HCT116 (cell line): ENCODE data around the gene PPM1E.

Experiments
- CTCF ChIP-seq, 3 experiments: fragments of 200-600 bp in 1 of 3; sonication (generic) in 1 of 3; IDR thresholded peaks in 2 of 3; conservative IDR thresholded peaks in 1 of 3; 2 replicates each; pipeline ENCODE4 v1.5.1; 2012 to 2017; ENCODE audit warnings: low read depth in 2 of 3, low read length in 2 of 3, antibody characterized with exemption in 1 of 3, borderline replicate concordance in 1 of 3, control low read depth in 1 of 3, mild to moderate bottlenecking in 1 of 3, mixed read lengths in 1 of 3, mixed run types in 1 of 3, moderate library complexity in 1 of 3; ENCODE audit not compliant: insufficient read depth in 1 of 3
- EZH2 ChIP-seq: fragments of 200-600 bp; sonication (generic); IDR thresholded peaks from 2 replicates; pipeline ENCODE4 v1.6.1; 2017; ENCODE audit warnings: antibody characterized with exemption, mixed run types
- POLR2A ChIP-seq: IDR thresholded peaks from 2 replicates; pipeline ENCODE4 v1.7.0; 2011; ENCODE audit warnings: borderline replicate concordance; ENCODE audit not compliant: insufficient read depth, insufficient read length; ENCODE audit errors: extremely low read depth
- POLR2AphosphoS5 ChIP-seq: IDR thresholded peaks from 2 replicates; pipeline ENCODE4 v1.6.1; 2011; ENCODE audit warnings: mild to moderate bottlenecking, low read depth, low read length, moderate library complexity
- RAD21 ChIP-seq: IDR thresholded peaks from 2 replicates; pipeline ENCODE4 v1.6.1; 2012; ENCODE audit warnings: low read depth, mild to moderate bottlenecking
- SIN3A ChIP-seq: IDR thresholded peaks from 2 replicates; pipeline ENCODE4 v1.6.1; 2012; ENCODE audit warnings: low read depth
- ZNF274 ChIP-seq: fragments of 200-500 bp; sonication (Bioruptor generic); IDR thresholded peaks from 2 replicates; pipeline ENCODE4 v1.6.1; 2014; ENCODE audit warnings: mild to moderate bottlenecking, low read depth, low read length, inconsistent platforms

GRCh38 chr17:59004338-59005111, 248.9 kb downstream of the PPM1E start:
- TF ChIP-seq SIN3A (no peak), CTCF (IDR thresholded peaks at IDR 0.05 in 2 of 3, conservative IDR thresholded peaks at IDR 0.05 in 1 of 3; ENCODE audit: borderline replicate concordance in 1 of 3, insufficient read depth in 1 of 3, low read depth in 2 of 3, low read length in 2 of 3) (peak; percentile 91 to 99 (median 98)), ZNF274 (no peak), POLR2AphosphoS5 (no peak), EZH2 (no peak), POLR2A (no peak), RAD21 (peak; percentile 97)
